Astrocyte (in vitro differentiated cells and primary cell): ENCODE measurements around the gene COPE. TPM values are rescaled to one million over a fixed set of nuclear protein-coding genes. Genes with fewer than 3 reads are reported as not detected.
A peak's percentile ranks its signal among the peaks of the same experiment; 100 is the strongest.

Source experiments
- DNase-seq: peaks from one replicate; pipeline ENCODE4 v3.0.0-alpha.2; 2010; ENCODE audit warnings: low read depth
- FAIRE-seq: peaks from 2 replicates; lab custom pipeline; 2011; peaks lifted over from hg19 to GRCh38; lab: Jason Lieb, UNC
- H2AFZ ChIP-seq: 2 replicates; pipeline ENCODE4 v1.6.0; 2012; ENCODE audit warnings: low read depth, low read length, inconsistent platforms
- H3K27ac ChIP-seq: 2 replicates; pipeline ENCODE4 v1.5.1; 2011; ENCODE audit warnings: low read depth, low read length, inconsistent platforms
- H3K27me3 ChIP-seq: 2 replicates; pipeline ENCODE4 v1.6.0; 2011; ENCODE audit warnings: low read length, inconsistent platforms; ENCODE audit not compliant: insufficient read depth
- H3K36me3 ChIP-seq: 2 replicates; pipeline ENCODE4 v1.5.1; 2011; ENCODE audit warnings: low read length, inconsistent platforms; ENCODE audit not compliant: insufficient read depth
- H3K4me1 ChIP-seq: 2 replicates; pipeline ENCODE4 v1.5.1; 2011; ENCODE audit warnings: low read length, inconsistent platforms; ENCODE audit not compliant: insufficient read depth
- H3K4me2 ChIP-seq: 2 replicates; pipeline ENCODE4 v1.6.0; 2012; ENCODE audit warnings: low read length, inconsistent platforms
- H3K4me3 ChIP-seq: 2 replicates; pipeline ENCODE4 v1.5.1; 2011; ENCODE audit warnings: low read depth, mild to moderate bottlenecking, low read length, inconsistent platforms; ENCODE audit not compliant: insufficient read depth
- H3K79me2 ChIP-seq: 2 replicates; pipeline ENCODE4 v1.6.0; 2012; ENCODE audit warnings: mild to moderate bottlenecking, low read length, inconsistent platforms; ENCODE audit not compliant: insufficient read depth
- H3K9ac ChIP-seq: 2 replicates; pipeline ENCODE4 v1.6.0; 2012; ENCODE audit warnings: mild to moderate bottlenecking, low read length, inconsistent platforms
- H3K9me3 ChIP-seq: 2 replicates; pipeline ENCODE4 v1.5.1; 2012; ENCODE audit warnings: low read depth, mild to moderate bottlenecking, low read length, inconsistent platforms; ENCODE audit not compliant: insufficient read depth
- H4K20me1 ChIP-seq: 2 replicates; pipeline ENCODE4 v1.6.0; 2012; ENCODE audit warnings: low read length, inconsistent platforms; ENCODE audit not compliant: insufficient read depth
- H3K27ac Mint-ChIP-seq: one replicate; pipeline ENCODE4 v1.8.0; 2021; ENCODE audit warnings: mild to moderate bottlenecking, mixed read lengths; ENCODE audit not compliant: unreplicated experiment
- H3K27me3 Mint-ChIP-seq: one replicate; pipeline ENCODE4 v1.8.0; 2021; ENCODE audit warnings: low read depth, mixed read lengths; ENCODE audit not compliant: unreplicated experiment
- H3K36me3 Mint-ChIP-seq: one replicate; pipeline ENCODE4 v1.8.0; 2021; ENCODE audit warnings: low read depth, mixed read lengths; ENCODE audit not compliant: unreplicated experiment
- H3K4me1 Mint-ChIP-seq: one replicate; pipeline ENCODE4 v1.8.0; 2021; ENCODE audit warnings: low read depth, mixed read lengths; ENCODE audit not compliant: unreplicated experiment
- H3K4me3 Mint-ChIP-seq: one replicate; pipeline ENCODE4 v1.8.0; 2021; ENCODE audit warnings: mild to moderate bottlenecking, moderate library complexity, mixed read lengths; ENCODE audit not compliant: unreplicated experiment
- H3K9me3 Mint-ChIP-seq: one replicate; pipeline ENCODE4 v1.8.0; 2021; ENCODE audit warnings: mild to moderate bottlenecking, mixed read lengths; ENCODE audit not compliant: unreplicated experiment
- EZH2 ChIP-seq: IDR thresholded peaks from 2 replicates; pipeline ENCODE4 v1.6.1; 2012; ENCODE audit warnings: mild to moderate bottlenecking, low read length, inconsistent platforms; ENCODE audit not compliant: insufficient read depth
- total RNA-seq: library from RNA; stranded (reverse); gene quantifications from 2 replicates; pipeline ENCODE4 v1.2.1, GENCODE V29; 2021
- TF ChIP-seq, protein P1 (sequence below): IDR thresholded peaks from 2 replicates; pipeline ENCODE4 v1.5.1; 2011; ENCODE audit warnings: low read depth, mild to moderate bottlenecking, inconsistent platforms, low read length, moderate library complexity; ENCODE audit not compliant: insufficient read depth

The COPE gene
- total RNA-seq, 1 donor from 2014 or later: 298 TPM

DNA sequence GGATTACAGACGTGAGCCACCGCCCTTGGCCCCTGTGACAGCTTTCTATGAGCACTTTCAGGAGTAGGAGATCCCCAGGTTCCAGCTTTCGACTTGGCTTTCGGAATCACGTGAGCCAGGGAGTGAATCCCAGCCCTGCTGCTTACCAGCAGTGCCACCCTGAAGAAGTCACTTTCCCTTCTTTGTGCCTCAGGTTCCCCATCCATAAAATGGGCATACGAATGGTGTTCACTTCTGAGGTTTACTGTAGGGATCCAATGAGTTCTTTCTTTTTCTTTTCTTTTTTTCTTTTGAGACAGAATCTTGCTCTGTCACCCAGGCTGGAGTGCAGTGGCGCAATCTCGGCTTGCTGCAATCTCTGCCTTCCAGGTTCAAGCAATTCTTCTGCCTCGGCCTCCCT, 26.1 kb upstream of the COPE start:
- H3K27ac Mint-ChIP-seq: no peak overlapping the region
- Histone ChIP-seq H3K4me3 (no peak overlapping the region), H3K4me2 (no peak overlapping the region), H2AFZ (no peak overlapping the region), H3K36me3 (no peaks in the 10 kb centered on the region), H3K27ac (no peak overlapping the region), H3K4me1 (peaks cover 5% of the 10 kb centered on the region), H4K20me1 (peaks cover 11% of the 10 kb centered on the region), H3K9me3 (no peaks in the 10 kb centered on the region), H3K79me2 (peaks cover 3% of the 10 kb centered on the region), H3K9ac (no peak overlapping the region), H3K27me3 (no peaks in the 10 kb centered on the region)
- peaks cover 2% of the 10 kb centered on the region for H3K4me1 Mint-ChIP-seq
- TF ChIP-seq EZH2: no peak
- TF ChIP-seq, protein P1, sequence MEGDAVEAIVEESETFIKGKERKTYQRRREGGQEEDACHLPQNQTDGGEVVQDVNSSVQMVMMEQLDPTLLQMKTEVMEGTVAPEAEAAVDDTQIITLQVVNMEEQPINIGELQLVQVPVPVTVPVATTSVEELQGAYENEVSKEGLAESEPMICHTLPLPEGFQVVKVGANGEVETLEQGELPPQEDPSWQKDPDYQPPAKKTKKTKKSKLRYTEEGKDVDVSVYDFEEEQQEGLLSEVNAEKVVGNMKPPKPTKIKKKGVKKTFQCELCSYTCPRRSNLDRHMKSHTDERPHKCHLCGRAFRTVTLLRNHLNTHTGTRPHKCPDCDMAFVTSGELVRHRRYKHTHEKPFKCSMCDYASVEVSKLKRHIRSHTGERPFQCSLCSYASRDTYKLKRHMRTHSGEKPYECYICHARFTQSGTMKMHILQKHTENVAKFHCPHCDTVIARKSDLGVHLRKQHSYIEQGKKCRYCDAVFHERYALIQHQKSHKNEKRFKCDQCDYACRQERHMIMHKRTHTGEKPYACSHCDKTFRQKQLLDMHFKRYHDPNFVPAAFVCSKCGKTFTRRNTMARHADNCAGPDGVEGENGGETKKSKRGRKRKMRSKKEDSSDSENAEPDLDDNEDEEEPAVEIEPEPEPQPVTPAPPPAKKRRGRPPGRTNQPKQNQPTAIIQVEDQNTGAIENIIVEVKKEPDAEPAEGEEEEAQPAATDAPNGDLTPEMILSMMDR: no peak
- H3K9me3 Mint-ChIP-seq: no peaks in the 10 kb centered on the region
- no peak overlapping the region for H3K4me3 Mint-ChIP-seq
- no peak for FAIRE-seq
- no peak for DNase-seq
- H3K36me3 Mint-ChIP-seq: peaks cover 14% of the 10 kb centered on the region
- peaks cover 23% of the 10 kb centered on the region for H3K27me3 Mint-ChIP-seq

- no peak overlapping the region for H3K4me3 Mint-ChIP-seq
- H3K4me2 ChIP-seq: no peak overlapping the region
- H3K9ac ChIP-seq: no peak overlapping the region
- H3K27me3 ChIP-seq: no peaks in the 10 kb centered on the region
- no peaks in the 10 kb centered on the region for H3K9me3 ChIP-seq
- FAIRE-seq: no peak
- DNase-seq: no peak
- H3K27ac ChIP-seq: no peak overlapping the region
- H3K27me3 Mint-ChIP-seq: peaks cover 23% of the 10 kb centered on the region
- peaks cover 26% of the 10 kb centered on the region for H4K20me1 ChIP-seq
- no peak overlapping the region for H3K27ac Mint-ChIP-seq
- peaks cover 6% of the 10 kb centered on the region for H3K4me1 Mint-ChIP-seq
- H3K79me2 ChIP-seq: peaks cover 21% of the 10 kb centered on the region
- H3K36me3 Mint-ChIP-seq: peaks cover 17% of the 10 kb centered on the region
- TF ChIP-seq, protein P1: no peak
- no peak for TF ChIP-seq EZH2
- H3K4me1 ChIP-seq: peaks cover 12% of the 10 kb centered on the region
- H3K4me3 ChIP-seq: no peak overlapping the region
- H2AFZ ChIP-seq: no peak overlapping the region
- no peaks in the 10 kb centered on the region for H3K9me3 Mint-ChIP-seq
- H3K36me3 ChIP-seq: no peaks in the 10 kb centered on the region
Observed at GRCh38 chr19:18943465-18943864, 24.3 kb upstream of the COPE start.

DNA sequence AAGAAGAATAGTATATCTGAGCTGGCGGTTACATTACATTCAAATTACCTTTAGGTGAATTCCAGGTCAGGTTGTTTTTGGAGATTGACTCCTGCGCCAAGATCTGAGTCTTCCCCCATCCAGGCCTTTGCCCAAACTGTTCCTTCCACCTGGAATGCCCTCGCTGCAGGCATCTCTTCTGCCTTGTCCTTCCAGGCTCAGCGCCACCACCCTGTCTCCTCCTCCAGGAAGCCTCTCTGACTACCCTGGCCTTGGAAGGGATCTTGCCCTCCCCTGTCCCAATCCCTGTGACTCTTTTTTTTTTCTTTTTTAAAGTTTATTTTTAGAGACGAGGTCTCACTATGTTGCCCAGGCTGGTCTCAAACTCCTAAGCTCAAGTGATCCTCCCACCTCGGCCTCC, 23.5 kb upstream of the COPE start:
- Histone ChIP-seq H3K27ac (no peak overlapping the region), H3K4me2 (no peak overlapping the region), H2AFZ (no peak overlapping the region), H3K27me3 (no peaks in the 10 kb centered on the region), H3K79me2 (peaks cover 21% of the 10 kb centered on the region), H3K4me1 (peaks cover 12% of the 10 kb centered on the region), H4K20me1 (peaks cover 33% of the 10 kb centered on the region), H3K9me3 (no peaks in the 10 kb centered on the region), H3K36me3 (peaks cover under 1% of the 10 kb centered on the region), H3K4me3 (no peak overlapping the region), H3K9ac (no peak overlapping the region)
- no peaks in the 10 kb centered on the region for H3K9me3 Mint-ChIP-seq
- peaks cover 13% of the 10 kb centered on the region for H3K36me3 Mint-ChIP-seq
- DNase-seq (no peak), FAIRE-seq (no peak)
- H3K27ac Mint-ChIP-seq: peak overlapping the region; percentile 34
- peaks cover 20% of the 10 kb centered on the region for H3K27me3 Mint-ChIP-seq
- H3K4me3 Mint-ChIP-seq: peak overlapping the region; percentile 76
- TF ChIP-seq EZH2: no peak
- TF ChIP-seq, protein P1: no peak
- H3K4me1 Mint-ChIP-seq: peaks cover 6% of the 10 kb centered on the region
